Measurements from ENCODE around the gene FBN3. TPM values are rescaled to one million over a fixed set of nuclear protein-coding genes. Genes with fewer than 3 reads are reported as not detected.

Gene FBN3
- total RNA-seq, 3 donors from 2014 or later = 0.35 TPM; not detected in 2

DNA sequence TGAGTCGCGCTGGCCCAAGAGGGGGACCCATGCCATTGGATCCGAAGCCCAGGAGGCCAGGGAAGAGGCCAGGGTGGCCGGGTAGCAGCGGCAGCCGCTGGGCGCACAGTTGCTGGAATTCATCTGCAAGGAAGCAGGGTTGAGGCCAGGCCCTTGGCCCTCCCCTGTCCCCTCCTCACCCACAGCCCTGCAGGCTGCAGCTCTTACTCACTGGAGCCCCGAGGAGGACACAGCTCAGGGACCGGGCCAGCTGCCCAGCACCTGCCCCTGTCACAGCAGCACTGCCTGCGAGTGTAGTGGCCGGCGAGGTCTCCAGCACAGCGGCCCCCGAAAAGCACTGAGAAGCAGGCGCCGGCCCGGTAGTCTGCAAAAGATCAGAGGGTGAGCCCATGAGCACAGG is 11.2 kb downstream of the FBN3 start:
- no peak overlapping the region for H3K4me3 ChIP-seq
- no peaks in the 10 kb centered on the region for H3K9me3 ChIP-seq
- H3K4me1 ChIP-seq (ENCODE audit: low read depth) = no peaks in the 10 kb centered on the region
- intact Hi-C loops (cut with DNase I, micrococcal nuclease) = no loop called here
- H3K36me3 ChIP-seq (ENCODE audit: low read depth) = no peaks in the 10 kb centered on the region
- no peak for ATAC-seq
- TF ChIP-seq, protein P1, sequence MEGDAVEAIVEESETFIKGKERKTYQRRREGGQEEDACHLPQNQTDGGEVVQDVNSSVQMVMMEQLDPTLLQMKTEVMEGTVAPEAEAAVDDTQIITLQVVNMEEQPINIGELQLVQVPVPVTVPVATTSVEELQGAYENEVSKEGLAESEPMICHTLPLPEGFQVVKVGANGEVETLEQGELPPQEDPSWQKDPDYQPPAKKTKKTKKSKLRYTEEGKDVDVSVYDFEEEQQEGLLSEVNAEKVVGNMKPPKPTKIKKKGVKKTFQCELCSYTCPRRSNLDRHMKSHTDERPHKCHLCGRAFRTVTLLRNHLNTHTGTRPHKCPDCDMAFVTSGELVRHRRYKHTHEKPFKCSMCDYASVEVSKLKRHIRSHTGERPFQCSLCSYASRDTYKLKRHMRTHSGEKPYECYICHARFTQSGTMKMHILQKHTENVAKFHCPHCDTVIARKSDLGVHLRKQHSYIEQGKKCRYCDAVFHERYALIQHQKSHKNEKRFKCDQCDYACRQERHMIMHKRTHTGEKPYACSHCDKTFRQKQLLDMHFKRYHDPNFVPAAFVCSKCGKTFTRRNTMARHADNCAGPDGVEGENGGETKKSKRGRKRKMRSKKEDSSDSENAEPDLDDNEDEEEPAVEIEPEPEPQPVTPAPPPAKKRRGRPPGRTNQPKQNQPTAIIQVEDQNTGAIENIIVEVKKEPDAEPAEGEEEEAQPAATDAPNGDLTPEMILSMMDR (IDR thresholded peaks at IDR 0.05) = no peak
- DNase-seq = no peak

DNA sequence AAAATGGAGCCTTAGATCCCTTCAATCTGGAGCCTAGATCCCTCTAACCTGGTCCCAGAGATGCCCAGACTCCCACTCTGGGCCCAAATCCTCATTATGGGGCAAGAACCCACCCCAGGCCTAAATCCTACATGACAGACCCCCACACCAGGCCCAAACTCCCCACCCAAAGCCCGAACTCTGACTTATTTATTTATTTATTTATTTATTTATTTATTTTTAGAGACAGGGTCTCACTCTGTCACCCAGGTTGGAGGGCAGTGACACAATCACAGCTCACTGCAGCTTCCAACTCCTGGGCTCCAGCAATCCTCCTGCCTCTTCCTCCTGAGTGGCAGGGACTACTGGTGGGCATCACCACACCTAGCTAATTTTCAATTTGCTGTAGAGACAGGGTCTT is 12.0 kb downstream of the FBN3 start:
- no peaks in the 10 kb centered on the region for H3K4me1 ChIP-seq (ENCODE audit: low read depth)
- DNase-seq (no peak), ATAC-seq (no peak)
- TF ChIP-seq, protein P1 (IDR thresholded peaks at IDR 0.05) = no peak
- intact Hi-C loops (cut with DNase I, micrococcal nuclease) = no loop called here
- no peaks in the 10 kb centered on the region for H3K9me3 ChIP-seq
- H3K36me3 ChIP-seq (ENCODE audit: low read depth) = no peaks in the 10 kb centered on the region
- no peak overlapping the region for H3K4me3 ChIP-seq

DNA sequence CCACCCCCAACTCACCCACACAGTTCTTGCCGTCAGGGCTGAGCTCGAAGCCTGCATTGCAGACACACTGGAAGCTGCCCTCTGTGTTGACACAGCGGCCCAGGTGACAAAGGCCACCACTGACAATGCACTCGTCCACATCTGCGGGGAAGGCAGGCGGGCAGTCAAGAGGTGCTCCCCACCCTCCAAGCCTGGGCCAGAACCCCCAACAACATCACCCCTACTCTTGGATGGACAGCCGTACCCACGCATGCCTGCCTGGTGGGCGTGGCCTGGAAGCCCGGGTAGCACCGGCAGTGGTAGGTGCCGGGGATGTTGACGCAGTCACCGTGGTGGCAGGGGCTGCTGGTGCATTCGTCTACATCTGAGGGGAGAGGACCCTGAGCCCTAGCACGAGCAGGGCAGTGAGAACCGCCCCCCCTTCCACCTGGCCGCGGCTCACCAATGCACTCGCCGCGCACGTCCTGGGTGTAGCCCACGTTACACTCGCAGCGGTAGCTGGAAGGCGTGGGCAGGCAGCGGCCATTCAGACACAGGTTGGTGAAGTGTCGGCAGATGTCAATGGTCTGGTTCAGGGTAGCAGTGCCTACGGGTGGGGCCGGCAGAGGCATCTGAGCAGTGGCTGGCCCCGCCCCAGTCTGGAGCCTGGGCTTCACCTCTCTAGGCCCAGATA is 13.3 kb downstream of the FBN3 start:
- no peaks in the 10 kb centered on the region for H3K4me1 ChIP-seq (ENCODE audit: low read depth)
- no peak overlapping the region for H3K4me3 ChIP-seq
- ATAC-seq = no peak
- H3K9me3 ChIP-seq = no peaks in the 10 kb centered on the region
- intact Hi-C loops (cut with DNase I, micrococcal nuclease) = no loop called here
- TF ChIP-seq, protein P1 (IDR thresholded peaks at IDR 0.05) = no peak
- DNase-seq = no peak
- no peaks in the 10 kb centered on the region for H3K36me3 ChIP-seq (ENCODE audit: low read depth)

DNA sequence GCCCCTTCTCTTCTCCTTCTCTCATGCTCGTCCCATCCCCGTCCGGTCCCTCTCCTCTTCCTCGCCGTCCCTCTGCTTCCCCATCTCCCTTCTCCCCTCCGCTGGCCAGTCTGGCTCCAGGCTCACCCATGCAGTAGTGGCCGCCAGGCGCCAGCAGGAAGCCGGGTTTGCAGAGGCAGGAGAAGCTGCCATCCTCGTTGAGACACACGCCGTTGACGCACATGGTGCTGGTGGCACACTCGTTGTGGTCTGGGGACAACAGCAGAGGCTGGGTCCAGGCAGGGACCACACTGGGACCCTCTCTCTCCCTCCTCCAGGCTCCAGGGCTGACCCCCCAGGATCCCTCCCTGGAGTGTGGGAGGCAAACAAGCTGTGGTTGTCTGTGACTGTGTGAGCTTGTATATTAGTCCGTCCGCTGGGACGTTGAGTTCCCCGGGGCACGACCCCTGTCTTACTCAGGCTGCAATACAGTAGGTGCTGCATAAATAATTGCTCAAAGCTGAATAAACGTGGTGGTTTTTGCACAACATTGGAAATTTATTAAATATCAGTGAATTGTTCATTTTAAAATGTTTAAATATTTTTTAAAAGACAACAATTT is 16.4 kb downstream of the FBN3 start:
- no peaks in the 10 kb centered on the region for H3K4me1 ChIP-seq (ENCODE audit: low read depth)
- ATAC-seq (no peak), DNase-seq (no peak)
- TF ChIP-seq, protein P1 (IDR thresholded peaks at IDR 0.05) = no peak
- H3K9me3 ChIP-seq = no peaks in the 10 kb centered on the region
- intact Hi-C loops (cut with DNase I, micrococcal nuclease) = no loop called here
- no peaks in the 10 kb centered on the region for H3K36me3 ChIP-seq (ENCODE audit: low read depth)
- H3K4me3 ChIP-seq = no peak overlapping the region

DNA sequence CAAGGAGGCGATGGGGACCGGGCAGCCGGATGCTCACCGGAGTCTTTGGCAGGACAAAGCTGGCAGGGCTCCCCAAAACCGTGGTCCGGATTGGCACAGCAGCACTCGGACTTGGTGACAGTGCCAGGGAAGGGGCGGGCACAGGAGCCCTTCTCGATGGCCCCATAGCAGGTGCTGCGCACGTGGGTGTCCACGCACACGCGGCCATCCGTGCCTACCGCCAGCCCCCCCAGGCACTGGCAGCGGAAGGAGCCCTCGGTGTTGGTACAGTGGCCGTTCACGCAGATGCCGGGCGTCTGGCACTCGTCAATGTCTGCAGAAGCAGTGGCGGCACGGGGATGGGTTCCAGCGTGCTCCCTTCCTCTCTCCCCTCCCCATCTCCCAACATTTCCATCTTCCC is 17.9 kb downstream of the FBN3 start:
- TF ChIP-seq, protein P1 (IDR thresholded peaks at IDR 0.05) = no peak
- Histone ChIP-seq H3K36me3 (ENCODE audit: low read depth) (no peaks in the 10 kb centered on the region), H3K4me1 (ENCODE audit: low read depth) (no peaks in the 10 kb centered on the region), H3K9me3 (no peaks in the 10 kb centered on the region), H3K4me3 (no peak overlapping the region)
- DNase-seq (no peak), ATAC-seq (no peak)
- intact Hi-C loops (cut with DNase I, micrococcal nuclease) = no loop called here
